Peyer's patch (tissue), 4 donors: ENCODE results near the gene KIAA1755. TPM values are rescaled to one million over a fixed set of nuclear protein-coding genes. Genes with fewer than 3 reads are reported as not detected.

ENCODE experiments used
- DNase-seq, 3 donors: peaks; one replicate each; pipeline ENCODE4 v3.0.0-alpha.2; 2017 to 2019
- H3K27ac ChIP-seq, 4 donors: fragments of 200-600 bp; sonication (generic); one replicate each; pipeline ENCODE4 v1.5.1; 2016 to 2019
- H3K27me3 ChIP-seq, 2 donors: fragments of 200-600 bp; sonication (generic); one replicate each; pipeline ENCODE4 v1.5.1; 2019
- H3K36me3 ChIP-seq, 3 donors: fragments of 200-600 bp; sonication (generic); one replicate each; pipeline ENCODE4 v1.5.1; 2016 to 2019
- H3K4me1 ChIP-seq, 4 donors: fragments of 200-600 bp; sonication (generic); one replicate each; pipeline ENCODE4 v1.5.1; 2016 to 2019
- H3K4me3 ChIP-seq, 4 donors: fragments of 200-600 bp; sonication (generic); 1 replicate in 3 of 4; 2 replicates in 1 of 4; pipeline ENCODE4 v1.5.1; 2016 to 2019; ENCODE audit warnings: mild to moderate bottlenecking in 1 of 4
- H3K9me3 ChIP-seq, 4 donors: fragments of 200-600 bp; sonication (generic); one replicate each; pipeline ENCODE4 v1.5.1; 2016 to 2019; ENCODE audit warnings: mild to moderate bottlenecking in 1 of 4
- CTCF ChIP-seq, 6 experiments: fragments of 450-650 bp in 4 of 6; fragments of 200-600 bp in 2 of 6; sonication (generic) in 1 of 6; IDR thresholded peaks; one replicate each; pipeline ENCODE4 v1.5.1; 2017 to 2019; ENCODE audit warnings: antibody characterized with exemption in 6 of 6, mild to moderate bottlenecking in 3 of 6, moderate library complexity in 1 of 6
- POLR2A ChIP-seq, 2 donors: fragments of 450-650 bp; IDR thresholded peaks; one replicate each; pipeline ENCODE4 v1.5.1; 2017; ENCODE audit warnings: antibody characterized with exemption in 2 of 2, mild to moderate bottlenecking in 2 of 2, moderate library complexity in 2 of 2
- total RNA-seq, 4 donors: library from RNA; depleted of rRNA; stranded (reverse); fragments of >200 nt; gene quantifications; one replicate each; pipeline ENCODE4 v1.1.0, GENCODE V29; 2016

KIAA1755 gene
- total RNA-seq, 4 donors from 2014 or later = 0.35 to 4.1 (median 2.0) TPM

- Histone ChIP-seq H3K36me3 (no peaks in the 10 kb centered on the region), H3K27me3 (no peaks in the 10 kb centered on the region), H3K27ac (no peak overlapping the region), H3K9me3 (no peaks in the 10 kb centered on the region), H3K4me1 (no peaks in the 10 kb centered on the region), H3K4me3 (no peak overlapping the region)
- TF ChIP-seq POLR2A (IDR thresholded peaks at IDR 0.05) = no peak
- no peak for TF ChIP-seq CTCF (IDR thresholded peaks at IDR 0.05)
- peak in 1 of 3 donors; percentile 7 for DNase-seq
Measured at GRCh38 chr20:38197619-38198018, 62.9 kb downstream of the KIAA1755 start.

DNA sequence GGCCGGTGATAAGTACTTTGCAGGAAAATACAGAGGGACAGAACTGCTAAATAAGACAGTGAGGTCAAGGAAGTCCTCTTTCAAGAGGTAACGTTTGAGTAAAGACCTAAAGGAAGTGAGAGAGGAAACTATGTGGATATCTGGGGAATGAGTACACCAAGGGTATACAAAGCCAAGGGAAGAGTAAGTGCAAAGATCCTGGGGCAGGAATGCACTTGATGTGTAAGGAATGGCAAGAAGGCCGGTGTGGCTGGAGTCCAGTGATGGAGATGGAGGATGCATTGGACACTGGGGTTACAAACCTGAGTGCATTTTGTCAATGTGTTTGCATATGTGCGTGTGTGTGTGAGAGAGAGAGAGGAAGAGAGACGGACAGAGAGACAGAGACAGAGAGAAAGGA lies 63.3 kb downstream of the KIAA1755 start:
- H3K4me1 ChIP-seq = no peaks in the 10 kb centered on the region
- peak in 1 of 3 donors; percentile 34 for DNase-seq
- no peak overlapping the region for H3K27ac ChIP-seq
- no peaks in the 10 kb centered on the region for H3K9me3 ChIP-seq
- H3K36me3 ChIP-seq = no peaks in the 10 kb centered on the region
- H3K27me3 ChIP-seq = no peaks in the 10 kb centered on the region
- no peak for TF ChIP-seq POLR2A (IDR thresholded peaks at IDR 0.05)
- TF ChIP-seq CTCF (IDR thresholded peaks at IDR 0.05) = no peak
- H3K4me3 ChIP-seq = no peak overlapping the region

DNA sequence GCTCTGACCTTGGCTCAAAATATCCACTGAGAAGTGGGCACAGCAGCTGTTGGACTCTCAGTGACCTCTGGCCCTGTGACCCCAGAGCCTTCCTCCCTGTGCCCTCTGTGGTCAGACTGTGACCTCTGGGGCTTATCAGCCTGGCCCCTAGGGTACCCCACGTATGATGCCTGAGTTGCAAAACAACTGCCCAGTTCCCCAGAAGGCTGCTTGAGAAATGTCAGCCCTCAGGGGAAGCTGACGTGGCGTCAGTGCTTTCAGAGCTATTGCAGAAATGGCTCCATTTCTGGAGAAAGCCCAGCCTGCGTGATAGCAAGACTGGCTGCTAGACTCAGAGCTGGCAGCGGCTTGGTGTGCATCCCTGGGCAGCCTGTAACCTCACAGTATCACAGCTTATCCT lies 63.9 kb downstream of the KIAA1755 start:
- no peaks in the 10 kb centered on the region for H3K36me3 ChIP-seq
- H3K9me3 ChIP-seq = no peaks in the 10 kb centered on the region
- H3K27ac ChIP-seq = peak overlapping the region in 1 of 4 donors; percentile 5
- no peaks in the 10 kb centered on the region for H3K4me1 ChIP-seq
- peak in 1 of 3 donors; percentile 63 for DNase-seq
- no peak overlapping the region for H3K4me3 ChIP-seq
- no peaks in the 10 kb centered on the region for H3K27me3 ChIP-seq
- TF ChIP-seq CTCF (IDR thresholded peaks at IDR 0.05) = no peak
- TF ChIP-seq POLR2A (IDR thresholded peaks at IDR 0.05) = no peak

- Histone ChIP-seq H3K4me1 (no peaks in the 10 kb centered on the region), H3K36me3 (no peaks in the 10 kb centered on the region), H3K9me3 (no peaks in the 10 kb centered on the region), H3K27me3 (no peaks in the 10 kb centered on the region), H3K4me3 (no peak overlapping the region), H3K27ac (peak overlapping the region in 1 of 4 donors; percentile 5)
- DNase-seq = peak in 1 of 3 donors; percentile 23
- no peak for TF ChIP-seq POLR2A (IDR thresholded peaks at IDR 0.05)
Measured at GRCh38 chr20:38196076-38196475, 64.5 kb downstream of the KIAA1755 start.

DNA sequence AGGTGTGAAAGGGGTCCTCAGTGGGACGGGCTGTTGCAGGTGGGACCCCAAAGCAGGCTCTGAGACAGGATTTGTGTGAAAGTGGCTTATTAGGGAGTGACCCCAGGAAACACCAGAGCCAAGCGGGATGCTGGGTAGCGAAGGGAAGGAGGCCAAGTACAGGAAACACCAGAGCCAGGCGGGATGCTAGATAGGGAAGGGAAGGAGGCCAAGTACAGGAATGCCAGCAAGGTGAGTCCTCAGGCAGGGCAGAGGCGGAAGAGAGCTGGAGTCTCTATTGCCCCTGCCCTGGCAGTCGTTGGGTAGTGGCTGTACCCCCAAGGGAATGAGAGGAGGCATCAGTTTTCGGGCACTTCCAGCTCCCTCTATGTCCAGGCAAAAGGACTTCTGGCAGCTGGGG lies 65.0 kb downstream of the KIAA1755 start:
- no peaks in the 10 kb centered on the region for H3K9me3 ChIP-seq
- no peak overlapping the region for H3K4me3 ChIP-seq
- no peak for TF ChIP-seq CTCF (IDR thresholded peaks at IDR 0.05)
- no peak for TF ChIP-seq POLR2A (IDR thresholded peaks at IDR 0.05)
- H3K36me3 ChIP-seq = no peaks in the 10 kb centered on the region
- no peaks in the 10 kb centered on the region for H3K27me3 ChIP-seq
- peak in 1 of 3 donors; percentile 17 for DNase-seq
- H3K27ac ChIP-seq = peak overlapping the region in 1 of 4 donors; percentile 31
- H3K4me1 ChIP-seq = no peaks in the 10 kb centered on the region

DNA sequence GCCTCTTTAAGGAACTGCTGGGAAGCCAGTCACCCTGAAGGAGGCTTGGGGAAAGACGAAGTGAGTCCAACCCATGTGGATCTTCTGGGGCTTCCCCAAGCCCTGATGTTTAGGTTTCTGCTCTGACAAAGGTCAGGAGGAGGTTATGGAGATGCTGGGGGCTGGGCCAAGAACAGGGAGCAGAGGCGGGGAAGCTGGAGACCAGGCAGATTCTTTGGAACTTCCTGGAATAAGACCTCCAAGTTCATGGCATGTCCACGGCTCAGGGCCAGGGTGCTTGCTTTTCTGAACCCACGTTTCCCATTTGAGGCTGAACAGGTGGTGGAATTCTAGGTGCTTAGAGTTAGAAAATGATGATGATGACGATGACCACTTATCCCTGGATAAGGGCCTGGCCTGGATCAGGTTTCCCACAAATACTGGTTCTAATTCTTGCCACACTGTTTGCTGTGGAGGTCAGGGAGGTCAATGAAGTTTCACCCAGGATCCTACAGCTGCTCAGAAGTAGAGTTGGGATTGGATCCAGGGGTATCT lies 65.5 kb downstream of the KIAA1755 start:
- Histone ChIP-seq H3K4me1 (no peaks in the 10 kb centered on the region), H3K27ac (no peak overlapping the region), H3K4me3 (no peak overlapping the region), H3K27me3 (no peaks in the 10 kb centered on the region), H3K36me3 (no peaks in the 10 kb centered on the region), H3K9me3 (no peaks in the 10 kb centered on the region)
- TF ChIP-seq CTCF (IDR thresholded peaks at IDR 0.05) (no peak), POLR2A (IDR thresholded peaks at IDR 0.05) (no peak)
- DNase-seq = peak in 1 of 3 donors; percentile 39
